Esophagus muscularis mucosa (tissue), 4 donors: Measurements from ENCODE around the gene DOCK2. TPM values are rescaled to one million over a fixed set of nuclear protein-coding genes. Genes with fewer than 3 reads are reported as not detected.
"Not testable (repeated sequence)": the region's sequence is repeated elsewhere in the genome, so short reads cannot be mapped to it uniquely, and the experiment has no call there.

Experiments
- DNase-seq: peaks from one replicate; pipeline ENCODE4 v3.0.0-alpha.2; 2017; ENCODE audit errors: extremely low spot score
- H3K27ac ChIP-seq, 4 donors: fragments of 200-600 bp; sonication (generic); replicated peaks in 1 of 4; 1 replicate in 3 of 4; 2 replicates in 1 of 4; pipeline ENCODE4 v1.5.1; 2016 to 2019; ENCODE audit warnings: mild to moderate bottlenecking in 1 of 4
- H3K27me3 ChIP-seq, 4 donors: fragments of 200-600 bp; sonication (generic); one replicate each; pipeline versions ENCODE4 v1.5.1 to v1.6.0; 2016 to 2019
- H3K36me3 ChIP-seq, 4 donors: fragments of 200-600 bp; sonication (generic); one replicate each; pipeline ENCODE4 v1.5.1; 2016 to 2019
- H3K4me1 ChIP-seq, 4 donors: fragments of 200-600 bp; sonication (generic); one replicate each; pipeline ENCODE4 v1.5.1; 2016 to 2019
- H3K4me3 ChIP-seq, 4 donors: fragments of 200-600 bp; sonication (generic); 1 replicate in 2 of 4; 2 replicates in 2 of 4; pipeline ENCODE4 v1.5.1; 2016 to 2019; ENCODE audit warnings: mild to moderate bottlenecking in 4 of 4, moderate library complexity in 1 of 4
- H3K9me3 ChIP-seq, 4 donors: fragments of 200-600 bp; sonication (generic); 1 replicate in 3 of 4; 2 replicates in 1 of 4; pipeline ENCODE4 v1.5.1; 2016 to 2019
- EP300 ChIP-seq: sonication (generic); formaldehyde crosslinking; IDR thresholded peaks from one replicate; pipeline ENCODE4 v1.6.1; 2017; ENCODE audit warnings: antibody characterized with exemption
- POLR2A ChIP-seq: fragments of 450-650 bp; IDR thresholded peaks from one replicate; pipeline ENCODE4 v1.6.1; 2017; ENCODE audit warnings: antibody characterized with exemption, moderate library complexity, mild to moderate bottlenecking, low read depth
- POLR2AphosphoS5 ChIP-seq, 2 donors: sonication (generic); formaldehyde crosslinking; IDR thresholded peaks; one replicate each; pipeline ENCODE4 v1.6.1; 2017; ENCODE audit warnings: antibody characterized with exemption in 2 of 2
- WGBS: methylation state at CpG from one replicate; pipeline ENCODE4 v1.1.5; 2018; 5-methylcytosine and 5-hydroxymethylcytosine counted together
- intact Hi-C: fragments of 100-400 bp; cut with DNase I; formaldehyde crosslinking; loops from one replicate; pipeline ENCODE4 v1.15.1; 2023
- total RNA-seq, 4 donors: library from RNA; depleted of rRNA; stranded (reverse); fragments of >200 nt; gene quantifications; one replicate each; pipeline versions ENCODE4 v1.1.0 to v1.2.1, GENCODE V29; 2016
- TF ChIP-seq, protein P1 (sequence below), 3 experiments: fragments of 200-600 bp in 2 of 3; fragments of 450-650 bp in 1 of 3; sonication (generic) in 2 of 3; IDR thresholded peaks; one replicate each; pipeline ENCODE4 v1.5.1; 2017 to 2019; ENCODE audit warnings: antibody characterized with exemption in 3 of 3, mild to moderate bottlenecking in 2 of 3, moderate library complexity in 1 of 3

The DOCK2 gene
- total RNA-seq, 4 donors from 2014 or later: 9.2 to 18.3 (median 13.7) TPM

DNA sequence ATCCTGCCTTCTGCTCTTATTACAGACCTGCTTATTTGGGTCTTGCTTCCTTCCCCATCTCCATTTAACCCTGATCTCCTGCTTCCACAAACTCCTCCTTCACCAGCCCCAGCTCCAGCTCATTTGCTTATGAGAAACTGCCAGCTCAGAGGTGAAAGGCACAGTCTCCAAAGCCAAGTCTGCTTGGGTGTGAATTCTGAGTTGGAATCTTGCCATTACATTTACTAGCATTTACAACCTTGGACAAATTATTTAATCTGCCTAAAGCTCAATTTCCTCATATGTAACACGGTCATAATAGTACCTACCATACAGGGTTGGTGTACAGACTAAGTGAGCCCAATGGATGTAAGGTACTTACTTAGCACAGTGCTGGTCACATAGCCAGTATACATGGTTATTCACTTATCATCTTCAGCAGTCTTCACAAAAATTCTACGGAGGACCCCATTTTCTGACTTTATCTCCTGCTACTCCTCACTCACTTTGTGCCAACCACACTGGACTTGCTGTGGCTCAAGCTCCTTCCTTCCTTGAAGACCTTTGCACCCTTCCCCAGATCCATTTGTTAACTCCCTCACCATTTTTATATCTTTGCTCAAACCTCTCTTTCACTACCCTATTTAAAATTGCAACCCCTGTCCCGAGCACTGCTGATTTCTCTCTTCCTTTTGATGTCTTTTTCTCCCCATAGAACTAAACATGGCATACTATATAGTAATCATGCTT, 86.2 kb downstream of the DOCK2 start:
- WGBS: 80% methylated on average over 3 of the region's 3 CpGs
- no peak for DNase-seq
- H3K27ac ChIP-seq: no peak overlapping the region
- intact Hi-C loops: no loop called here
- TF ChIP-seq POLR2A (no peak), POLR2AphosphoS5 (IDR thresholded peaks at IDR 0.05) (no peak), EP300 (no peak)
- TF ChIP-seq, protein P1, sequence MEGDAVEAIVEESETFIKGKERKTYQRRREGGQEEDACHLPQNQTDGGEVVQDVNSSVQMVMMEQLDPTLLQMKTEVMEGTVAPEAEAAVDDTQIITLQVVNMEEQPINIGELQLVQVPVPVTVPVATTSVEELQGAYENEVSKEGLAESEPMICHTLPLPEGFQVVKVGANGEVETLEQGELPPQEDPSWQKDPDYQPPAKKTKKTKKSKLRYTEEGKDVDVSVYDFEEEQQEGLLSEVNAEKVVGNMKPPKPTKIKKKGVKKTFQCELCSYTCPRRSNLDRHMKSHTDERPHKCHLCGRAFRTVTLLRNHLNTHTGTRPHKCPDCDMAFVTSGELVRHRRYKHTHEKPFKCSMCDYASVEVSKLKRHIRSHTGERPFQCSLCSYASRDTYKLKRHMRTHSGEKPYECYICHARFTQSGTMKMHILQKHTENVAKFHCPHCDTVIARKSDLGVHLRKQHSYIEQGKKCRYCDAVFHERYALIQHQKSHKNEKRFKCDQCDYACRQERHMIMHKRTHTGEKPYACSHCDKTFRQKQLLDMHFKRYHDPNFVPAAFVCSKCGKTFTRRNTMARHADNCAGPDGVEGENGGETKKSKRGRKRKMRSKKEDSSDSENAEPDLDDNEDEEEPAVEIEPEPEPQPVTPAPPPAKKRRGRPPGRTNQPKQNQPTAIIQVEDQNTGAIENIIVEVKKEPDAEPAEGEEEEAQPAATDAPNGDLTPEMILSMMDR (IDR thresholded peaks at IDR 0.05): no peak
- no peak overlapping the region for H3K4me3 ChIP-seq
- no peaks in the 10 kb centered on the region for H3K36me3 ChIP-seq
- H3K4me1 ChIP-seq: no peaks in the 10 kb centered on the region
- H3K27me3 ChIP-seq: peaks cover 0 to 11% (median 0%) of the 10 kb centered on the region in 4 donors
- no peaks in the 10 kb centered on the region for H3K9me3 ChIP-seq

DNA sequence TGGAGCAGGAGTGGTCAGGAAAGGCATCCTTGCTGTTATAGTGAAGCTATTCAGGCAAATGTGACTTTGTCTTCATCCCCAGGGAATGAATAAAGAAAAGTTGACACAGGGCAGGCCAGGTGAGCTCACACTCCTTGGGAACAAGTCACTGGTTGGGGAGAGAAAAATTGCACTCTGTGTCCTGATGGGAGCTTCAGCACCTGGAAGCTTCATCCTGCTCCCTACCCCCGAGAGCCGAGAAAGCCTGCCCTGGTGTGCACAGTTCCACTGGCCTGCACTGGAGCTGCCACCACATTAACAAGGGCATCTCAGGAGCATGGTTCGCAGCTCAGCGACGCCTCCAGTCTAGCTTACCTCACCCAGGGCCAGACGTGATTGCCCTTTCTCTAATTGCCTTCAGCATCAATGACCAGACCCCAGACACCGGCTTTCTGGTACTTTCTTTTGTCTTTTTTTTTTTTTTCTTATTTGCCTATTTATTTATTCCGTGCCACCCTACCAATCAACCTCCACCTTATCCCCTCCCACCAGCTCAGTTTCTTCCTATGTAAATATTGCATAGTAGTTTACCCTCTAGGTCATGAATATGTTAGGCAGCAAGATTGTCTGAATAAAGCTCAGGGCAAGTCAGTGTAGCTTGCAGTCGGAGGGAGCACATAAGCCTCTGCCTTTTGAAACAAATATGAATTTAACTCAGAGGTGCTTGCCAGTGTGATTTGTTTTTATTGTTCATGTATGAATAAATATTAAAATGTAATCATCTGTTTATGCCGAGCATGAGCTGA, 87.4 kb downstream of the DOCK2 start:
- no peaks in the 10 kb centered on the region for H3K4me1 ChIP-seq
- H3K36me3 ChIP-seq: no peaks in the 10 kb centered on the region
- intact Hi-C loops: no loop called here
- H3K27me3 ChIP-seq: peaks cover 0 to 11% (median 0%) of the 10 kb centered on the region in 4 donors
- no peaks in the 10 kb centered on the region for H3K9me3 ChIP-seq
- WGBS: 82% methylated on average over 10 of the region's 10 CpGs
- no peak overlapping the region for H3K27ac ChIP-seq
- H3K4me3 ChIP-seq: no peak overlapping the region
- DNase-seq: no peak
- TF ChIP-seq, protein P1 (IDR thresholded peaks at IDR 0.05): no peak
- TF ChIP-seq POLR2A (no peak), POLR2AphosphoS5 (IDR thresholded peaks at IDR 0.05) (no peak), EP300 (no peak)

DNA sequence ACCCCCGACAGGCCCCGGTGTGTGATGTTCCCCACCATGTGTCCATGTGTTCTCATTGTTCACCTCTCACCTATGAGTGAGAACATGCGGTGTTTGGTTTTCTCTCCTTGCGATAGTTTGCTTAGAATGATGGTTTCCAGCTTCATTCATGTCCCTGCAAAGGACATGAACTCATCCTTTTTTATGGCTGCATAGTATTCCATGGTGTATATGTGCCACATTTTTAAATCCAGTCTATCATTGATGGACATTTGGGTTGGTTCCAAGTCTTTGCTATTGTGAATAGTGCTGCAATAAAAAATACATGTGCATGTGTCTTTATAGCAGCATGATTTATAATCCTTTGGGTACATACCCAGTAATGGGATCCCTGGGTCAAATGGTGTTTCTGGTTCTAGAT, 88.6 kb downstream of the DOCK2 start:
- H3K9me3 ChIP-seq, H3K4me1 ChIP-seq, intact Hi-C loops, H3K36me3 ChIP-seq, DNase-seq, H3K27ac ChIP-seq, H3K4me3 ChIP-seq: not testable (repeated sequence)
- 96% methylated on average over 4 of the region's 4 CpGs for WGBS
- peaks cover 0 to 11% (median 0%) of the 10 kb centered on the region in 4 donors for H3K27me3 ChIP-seq

DNA sequence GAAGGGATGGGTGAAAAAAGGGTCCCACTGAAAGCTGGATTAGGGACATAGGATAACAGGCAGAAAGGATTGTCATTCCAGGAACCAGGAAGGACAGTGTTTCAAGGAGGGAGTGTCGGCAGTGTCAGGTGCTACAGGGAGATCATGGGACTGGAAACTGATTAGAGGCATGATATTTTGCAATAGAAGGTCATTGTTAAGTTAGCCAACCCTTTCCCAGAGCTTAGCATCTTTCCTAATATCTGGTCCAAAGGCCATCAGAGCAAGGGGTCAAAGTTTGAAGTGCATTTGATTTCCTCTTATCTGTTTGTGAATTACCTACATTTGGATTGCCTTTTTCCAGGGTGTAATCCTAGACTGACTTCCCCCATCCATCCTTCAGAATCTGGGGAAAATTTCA, 91.3 kb downstream of the DOCK2 start:
- 90% methylated on average over 1 of the region's 1 CpG for WGBS
- DNase-seq: no peak
- TF ChIP-seq POLR2A: no peak
- TF ChIP-seq EP300: no peak
- TF ChIP-seq, protein P1 (IDR thresholded peaks at IDR 0.05): no peak
- TF ChIP-seq POLR2AphosphoS5 (IDR thresholded peaks at IDR 0.05): no peak
- H3K36me3 ChIP-seq: no peaks in the 10 kb centered on the region
- H3K27me3 ChIP-seq: no peaks in the 10 kb centered on the region
- no peaks in the 10 kb centered on the region for H3K9me3 ChIP-seq
- no peaks in the 10 kb centered on the region for H3K4me1 ChIP-seq
- H3K27ac ChIP-seq: no peak overlapping the region
- no peak overlapping the region for H3K4me3 ChIP-seq
- intact Hi-C loops: no loop called here

DNA sequence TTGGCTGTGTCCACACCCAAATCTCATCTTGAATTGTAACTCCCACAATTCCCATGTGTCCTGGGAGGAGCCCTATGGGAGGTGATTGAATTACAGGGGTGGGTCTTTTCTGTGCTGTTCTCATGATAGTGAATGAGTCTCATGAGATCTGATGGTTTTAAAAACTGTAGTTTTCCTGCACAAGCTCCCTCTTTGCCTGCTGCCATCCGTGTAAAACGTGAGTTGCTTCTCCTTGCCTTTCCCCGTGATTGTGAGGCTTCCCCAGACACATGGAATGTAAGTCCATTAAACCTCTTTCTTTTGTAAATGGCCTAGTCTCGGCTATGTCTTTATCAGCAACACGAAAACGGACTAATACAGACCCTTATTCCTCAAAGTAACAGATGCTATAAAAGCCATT, 94.1 kb downstream of the DOCK2 start:
- no peaks in the 10 kb centered on the region for H3K9me3 ChIP-seq
- no peak for TF ChIP-seq POLR2AphosphoS5 (IDR thresholded peaks at IDR 0.05)
- TF ChIP-seq EP300: no peak
- H3K4me1 ChIP-seq: no peaks in the 10 kb centered on the region
- H3K27me3 ChIP-seq: no peaks in the 10 kb centered on the region
- intact Hi-C loops: no loop called here
- H3K36me3 ChIP-seq: no peaks in the 10 kb centered on the region
- 95% methylated on average over 6 of the region's 6 CpGs for WGBS
- no peak for DNase-seq
- no peak overlapping the region for H3K27ac ChIP-seq
- no peak overlapping the region for H3K4me3 ChIP-seq
